PC-3 (cell line): ENCODE data around the gene ZNF557. TPM values are rescaled to one million over a fixed set of nuclear protein-coding genes. Genes with fewer than 3 reads are reported as not detected.
A peak's percentile ranks its signal among the peaks of the same experiment; 100 is the strongest.
"Not testable (repeated sequence)": the region's sequence is repeated elsewhere in the genome, so short reads cannot be mapped to it uniquely, and the experiment has no call there.

Experiments
- ATAC-seq: fragments of 200-7000 bp; cut with Tn5 transposase; 2 replicates; pipeline ENCODE4 v1.9.1; 2020; ENCODE audit warnings: mild to moderate bottlenecking, moderate library complexity
- Bru-seq: library from RNA; stranded (reverse); fragments of 400-500 nt; gene quantifications from one replicate; lab custom pipeline; 2021; lab: Mats Ljungman, UMichigan
- BruChase-seq, 2 experiments: library from RNA; stranded (reverse); fragments of 400-500 nt; gene quantifications; one replicate each; lab custom pipeline; 2021; lab: Mats Ljungman, UMichigan
- BruUV-seq: library from RNA; stranded (reverse); fragments of 400-500 nt; replicated peaks from 2 replicates; lab custom pipeline; 2021; lab: Mats Ljungman, UMichigan
- CTCF ChIA-PET: fragments of 300-600 bp; sonication (Branson Sonifier 250); formaldehyde crosslinking; loops from one replicate; lab custom pipeline; 2022; ENCODE audit warnings: antibody characterized with exemption; lab: Charles Lee
- POLR2A ChIA-PET: fragments of 300-600 bp; sonication (Branson Sonifier 250); formaldehyde crosslinking; loops from one replicate; lab custom pipeline; 2022; ENCODE audit warnings: antibody characterized with exemption; ENCODE audit not compliant: unreplicated experiment; lab: Charles Lee
- DNase-seq: peaks from one replicate; pipeline ENCODE4 v3.0.0-alpha.2; 2015
- H2AFZ ChIP-seq: fragments of 300-600 bp; sonication (generic); 2 replicates; pipeline ENCODE4 v1.6.0; 2016; ENCODE audit warnings: antibody characterized with exemption, low read length
- H3F3A ChIP-seq: fragments of 300-600 bp; sonication (generic); one replicate; pipeline ENCODE4 v1.6.0; 2017; ENCODE audit warnings: antibody characterized with exemption, low read length, control low read depth, mild to moderate bottlenecking; ENCODE audit not compliant: unreplicated experiment
- H3K27ac ChIP-seq: fragments of 300-600 bp; sonication (generic); 2 replicates; pipeline ENCODE4 v1.5.1; 2016; ENCODE audit warnings: mild to moderate bottlenecking, low read length
- H3K27me3 ChIP-seq: fragments of 300-600 bp; sonication (generic); 2 replicates; pipeline ENCODE4 v1.6.1; 2016; ENCODE audit warnings: low read length, mixed read lengths
- H3K36me3 ChIP-seq: fragments of 300-600 bp; sonication (generic); 2 replicates; pipeline ENCODE4 v1.6.1; 2016; ENCODE audit warnings: low read depth, mixed run types, low read length, mixed read lengths
- H3K4me1 ChIP-seq: fragments of 300-600 bp; sonication (generic); 2 replicates; pipeline ENCODE4 v1.5.1; 2016; ENCODE audit warnings: low read length; ENCODE audit not compliant: insufficient read depth
- H3K4me2 ChIP-seq: fragments of 300-600 bp; sonication (generic); 2 replicates; pipeline ENCODE4 v1.6.0; 2016; ENCODE audit warnings: low read length
- H3K4me3 ChIP-seq: fragments of 300-600 bp; sonication (generic); 2 replicates; pipeline ENCODE4 v1.5.1; 2016; ENCODE audit warnings: mild to moderate bottlenecking, low read length, mixed read lengths
- H3K79me2 ChIP-seq: fragments of 300-600 bp; sonication (generic); 2 replicates; pipeline ENCODE4 v1.6.1; 2017; ENCODE audit warnings: low read length, mixed read lengths
- H3K9ac ChIP-seq: fragments of 300-600 bp; sonication (generic); 2 replicates; pipeline ENCODE4 v1.6.0; 2016; ENCODE audit warnings: mild to moderate bottlenecking, low read length
- H3K9me2 ChIP-seq: fragments of 300-600 bp; sonication (generic); replicated peaks from 2 replicates; pipeline ENCODE4 v1.6.1; 2016; ENCODE audit warnings: mixed run types, low read length, mixed read lengths
- H3K9me3 ChIP-seq: fragments of 300-600 bp; sonication (generic); 2 replicates; pipeline ENCODE4 v1.6.1; 2016; ENCODE audit warnings: low read length, mixed read lengths
- H4K20me1 ChIP-seq: fragments of 300-600 bp; sonication (generic); 2 replicates; pipeline ENCODE4 v1.6.1; 2016; ENCODE audit warnings: low read length, mixed read lengths
- CTCF ChIP-seq: fragments of 300-600 bp; sonication (generic); conservative IDR thresholded peaks from 2 replicates; pipeline ENCODE4 v1.5.1; 2017; ENCODE audit warnings: antibody characterized with exemption, low read depth, mild to moderate bottlenecking, low read length
- EZH2 ChIP-seq: fragments of 300-600 bp; sonication (generic); IDR thresholded peaks from one replicate; pipeline ENCODE4 v1.6.1; 2017; ENCODE audit warnings: antibody characterized with exemption, mild to moderate bottlenecking, low read length; ENCODE audit not compliant: unreplicated experiment
- EZH2phosphoT487 ChIP-seq: fragments of 300-600 bp; sonication (generic); IDR thresholded peaks from 2 replicates; pipeline ENCODE4 v1.6.1; 2018; ENCODE audit warnings: mild to moderate bottlenecking, antibody characterized with exemption, low read length, borderline replicate concordance
- intact Hi-C: fragments of 100-400 bp; cut with micrococcal nuclease; formaldehyde crosslinking; loops from 2 replicates; pipeline ENCODE4 v1.9.0; 2023
- long read RNA-seq: library from polyadenylated mRNA; unstranded; transcript quantifications from one replicate; pipeline ENCODE4 v2.0.0, GENCODE V29; 2021; ENCODE audit not compliant: unreplicated experiment
- total RNA-seq: library from RNA; depleted of rRNA; stranded (reverse); fragments of >200 nt; gene quantifications from 2 replicates; pipeline ENCODE4 v1.2.3, GENCODE V29; 2014; rRNA removed

ZNF557 gene
- 12.9 and 13.7 TPM in 2 replicates for total RNA-seq
- percentile 87 among the genes with signal in this experiment for Bru-seq, nascent RNA
- percentile 92 among the genes with signal in this experiment for BruChase-seq, experiment 1, labeled RNA remaining after a 6-hour chase
- percentile 93 among the genes with signal in this experiment for BruChase-seq, experiment 2, labeled RNA remaining after a 2-hour chase
- long read RNA-seq, full-length matches to known transcripts: 17 of 46 reads
- long read RNA-seq, partial matches to known transcripts: 10 of 46 reads
- long read RNA-seq, other reads (novel, unspliced or antisense): 19 of 46 reads

- H3K9me2 ChIP-seq: no peaks in the 10 kb centered on the region
- peaks cover 24% of the 10 kb centered on the region for H3K36me3 ChIP-seq
- BruUV-seq: no TSS peak
- H3K27ac ChIP-seq: peak within 1 kb of the TSS; percentile 52
- no peaks in the 10 kb centered on the region for H3F3A ChIP-seq
- peak within 1 kb of the TSS; percentile 96 for H3K4me3 ChIP-seq
- DNase-seq (peak; percentile 98), ATAC-seq (peak; percentile 99)
- peaks cover 18% of the 10 kb centered on the region for H3K79me2 ChIP-seq
- POLR2A ChIA-PET: interaction anchor here (0.5 to 1.2 kb wide), 7 partner anchors 30 to 730 kb away, joined by 3 to 28 read pairs (median 11); no protein-coding TSS in a partner anchor
- H2AFZ ChIP-seq: peak within 1 kb of the TSS; percentile 85
- intact Hi-C loops: no loop called here
- no peaks in the 10 kb centered on the region for H3K27me3 ChIP-seq
- H3K9ac ChIP-seq: peak within 1 kb of the TSS; percentile 85
- CTCF ChIA-PET: interaction anchor here (0.5 to 0.6 kb wide), 2 partner anchors 438 to 648 kb away, joined by 3 read pairs; no protein-coding TSS in a partner anchor
- no peak for TF ChIP-seq EZH2phosphoT487
- TF ChIP-seq EZH2: no peak
- TF ChIP-seq CTCF: no peak
- peak within 1 kb of the TSS; percentile 95 for H3K4me2 ChIP-seq
- no peaks in the 10 kb centered on the region for H4K20me1 ChIP-seq
- peaks cover 6% of the 10 kb centered on the region; the same call in 1 of the 2 replicates for H3K4me1 ChIP-seq
- H3K9me3 ChIP-seq: no peaks in the 10 kb centered on the region
These were observed at the start of gene ZNF557 for GRCh38 chr19:7069042-7069903. ZNF557 (plus strand) TSS chr19:7069703; CDS start chr19:7075075, 5,372 bp downstream.

GRCh38 chr19:7021331-7021730 lies 48.2 kb upstream of the ZNF557 start, which contains the start of gene MBD3L2B:
MBD3L2B (minus strand) TSS chr19:7021431; CDS start chr19:7021397, 34 bp downstream.
- H3K27ac ChIP-seq, H3K9me3 ChIP-seq: not testable (repeated sequence)

GRCh38 chr19:7028790-7029189 lies 40.7 kb upstream of the ZNF557 start:
- H3K9ac ChIP-seq, H3K4me3 ChIP-seq, POLR2A ChIA-PET, H3K9me3 ChIP-seq, CTCF ChIA-PET, H3K4me2 ChIP-seq, H3F3A ChIP-seq, DNase-seq, H3K27me3 ChIP-seq, ATAC-seq, intact Hi-C loops, H2AFZ ChIP-seq, H3K36me3 ChIP-seq, H3K27ac ChIP-seq, H3K79me2 ChIP-seq, H3K9me2 ChIP-seq, H3K4me1 ChIP-seq, H4K20me1 ChIP-seq, BruUV-seq: not testable (repeated sequence)

More at GRCh38 chr19:7021331-7021730, 48.2 kb upstream of the ZNF557 start, which contains the start of gene MBD3L2B:
- CTCF ChIA-PET, H3K4me1 ChIP-seq, DNase-seq, H2AFZ ChIP-seq, H3K4me3 ChIP-seq, H3K4me2 ChIP-seq, H3K9me2 ChIP-seq, H3K9ac ChIP-seq, ATAC-seq, H3F3A ChIP-seq, POLR2A ChIA-PET, intact Hi-C loops, H4K20me1 ChIP-seq, BruUV-seq, H3K79me2 ChIP-seq, H3K36me3 ChIP-seq: not testable (repeated sequence)
- peaks cover 12% of the 10 kb centered on the region; the same call in 1 of the 2 replicates for H3K27me3 ChIP-seq

- H3K9me3 ChIP-seq, POLR2A ChIA-PET, H3K79me2 ChIP-seq, H3K27ac ChIP-seq, CTCF ChIA-PET, H3K9me2 ChIP-seq, H2AFZ ChIP-seq, BruUV-seq, H3K36me3 ChIP-seq, ATAC-seq, H4K20me1 ChIP-seq, H3K4me1 ChIP-seq, intact Hi-C loops, H3K9ac ChIP-seq, H3F3A ChIP-seq, H3K4me3 ChIP-seq, H3K27me3 ChIP-seq, DNase-seq, H3K4me2 ChIP-seq: not testable (repeated sequence)
These were observed 39.2 kb upstream of the ZNF557 start, which contains the start of gene MBD3L5 for GRCh38 chr19:7030278-7030677. MBD3L5 (plus strand) TSS chr19:7030578; CDS start chr19:7030612, 34 bp downstream.

- H3K9ac ChIP-seq, H3K4me1 ChIP-seq, H3K4me2 ChIP-seq, BruUV-seq, H3K9me3 ChIP-seq, H4K20me1 ChIP-seq, H3K27me3 ChIP-seq, H3K27ac ChIP-seq, H2AFZ ChIP-seq, H3F3A ChIP-seq, H3K79me2 ChIP-seq, DNase-seq, CTCF ChIA-PET, ATAC-seq, POLR2A ChIA-PET, H3K36me3 ChIP-seq, intact Hi-C loops, H3K4me3 ChIP-seq, H3K9me2 ChIP-seq: not testable (repeated sequence)
These were observed 29.4 kb upstream of the ZNF557 start, which contains the start of gene MBD3L4 for GRCh38 chr19:7040079-7040478. MBD3L4 (minus strand) TSS chr19:7040179; CDS start chr19:7040144, 35 bp downstream.
